HepG2 (cell line): ENCODE results near the gene OCSTAMP. TPM values are rescaled to one million over a fixed set of nuclear protein-coding genes. Genes with fewer than 3 reads are reported as not detected.

Experiments
- CAMTA2 ChIP-seq: sonication (generic); formaldehyde crosslinking; IDR thresholded peaks from 2 replicates; pipeline ENCODE4 v1.4.0; 2020; ENCODE audit warnings: mild to moderate bottlenecking, missing genetic modification reagents, borderline replicate concordance
- CCDC6 ChIP-seq: sonication (generic); formaldehyde crosslinking; IDR thresholded peaks from 2 replicates; pipeline ENCODE4 v1.8.1; 2022; ENCODE audit warnings: mild to moderate bottlenecking, missing genetic modification reagents, moderate library complexity
- CENPT ChIP-seq: sonication (generic); formaldehyde crosslinking; IDR thresholded peaks from 2 replicates; pipeline ENCODE4 v1.8.0; 2022; ENCODE audit warnings: low read depth, mild to moderate bottlenecking, moderate library complexity, missing genetic modification reagents
- FOXK1 ChIP-seq: sonication (generic); formaldehyde crosslinking; IDR thresholded peaks from 2 replicates; pipeline ENCODE4 v1.4.0; 2020; ENCODE audit warnings: low read depth, missing genetic modification reagents, borderline replicate concordance
- JUNB ChIP-seq: sonication (generic); formaldehyde crosslinking; IDR thresholded peaks from 2 replicates; pipeline ENCODE4 v1.8.0; 2022; ENCODE audit warnings: missing genetic modification reagents, mild to moderate bottlenecking, borderline replicate concordance
- MYC ChIP-seq: sonication (generic); formaldehyde crosslinking; IDR thresholded peaks from 2 replicates; pipeline ENCODE4 v1.9.0; 2021; ENCODE audit warnings: missing genetic modification reagents, borderline replicate concordance
- RELA ChIP-seq: sonication (generic); formaldehyde crosslinking; IDR thresholded peaks from 2 replicates; pipeline ENCODE4 v1.4.0; 2020; ENCODE audit warnings: missing genetic modification reagents
- SIN3B ChIP-seq: fragments of 150-350 bp; IDR thresholded peaks from 2 replicates; pipeline ENCODE4 v1.6.1; 2014; ENCODE audit warnings: low read length
- SNAI1 ChIP-seq: sonication (generic); formaldehyde crosslinking; IDR thresholded peaks from 2 replicates; pipeline ENCODE4 v1.5.0; 2020; ENCODE audit warnings: mild to moderate bottlenecking, missing genetic modification reagents, borderline replicate concordance
- SSRP1 ChIP-seq: IDR thresholded peaks from 2 replicates; pipeline ENCODE4 v1.6.1; 2016; ENCODE audit warnings: control low read depth
- STAT5B ChIP-seq: sonication (generic); formaldehyde crosslinking; IDR thresholded peaks from 2 replicates; pipeline ENCODE4 v1.4.0; 2020; ENCODE audit warnings: missing genetic modification reagents
- SYNCRIP ChIP-seq: fragments of 200-400 bp; formaldehyde crosslinking; IDR thresholded peaks from 2 replicates; pipeline ENCODE4 v1.6.1; 2018; ENCODE audit warnings: mild to moderate bottlenecking, low read depth, low read length; ENCODE audit not compliant: insufficient read depth
- ZMYM3 ChIP-seq: sonication (generic); formaldehyde crosslinking; IDR thresholded peaks from 2 replicates; pipeline ENCODE4 v1.5.1; 2020; ENCODE audit warnings: mild to moderate bottlenecking, missing genetic modification reagents
- ZNF451 ChIP-seq: sonication (generic); formaldehyde crosslinking; IDR thresholded peaks from 2 replicates; pipeline ENCODE4 v1.5.0; 2020; ENCODE audit warnings: mild to moderate bottlenecking, missing genetic modification reagents
- ZNF639 ChIP-seq: conservative IDR thresholded peaks from 2 replicates; pipeline ENCODE4 v1.6.1; 2018; ENCODE audit warnings: missing genetic modification reagents
- ZNF687 ChIP-seq: sonication (generic); formaldehyde crosslinking; IDR thresholded peaks from 2 replicates; pipeline ENCODE4 v1.5.1; 2020; ENCODE audit warnings: mild to moderate bottlenecking, missing genetic modification reagents, moderate library complexity
- polyA plus RNA-seq, 8 experiments: library from polyadenylated mRNA; depleted of rRNA in 3 of 8; stranded (reverse) in 7 of 8; unstranded in 1 of 8; fragments of >200 nt; fragmentation: Illumina TruSeq in 4 of 8; extraction: Trizol in 4 of 8; gene quantifications; 2 replicates each; pipeline versions ENCODE4 v1.2.1 to v1.2.3, GENCODE V29; 2011 to 2016; ENCODE audit warnings: low read depth in 4 of 8, missing spikeins in 1 of 8, mixed read lengths in 1 of 8; ENCODE audit not compliant: insufficient read depth in 1 of 8
- total RNA-seq, 5 experiments: library from RNA; depleted of rRNA; stranded (reverse); fragments of >200 nt; fragmentation: Illumina TruSeq; extraction: Trizol; gene quantifications; 2 replicates each; pipeline ENCODE4 v1.2.3, GENCODE V29; 2016; ENCODE audit warnings: low read depth in 1 of 5
- TF ChIP-seq, protein P1 (sequence below): sonication (generic); formaldehyde crosslinking; IDR thresholded peaks from 2 replicates; pipeline ENCODE4 v1.4.0; 2020; ENCODE audit warnings: missing genetic modification reagents
- TF ChIP-seq, protein P2 (sequence below): sonication (generic); formaldehyde crosslinking; conservative IDR thresholded peaks from 2 replicates; pipeline ENCODE4 v1.8.0; 2022; ENCODE audit warnings: low read depth, missing genetic modification reagents
- TF ChIP-seq, protein P3 (sequence below): sonication (generic); formaldehyde crosslinking; conservative IDR thresholded peaks from 2 replicates; pipeline ENCODE4 v1.5.0; 2020; ENCODE audit warnings: missing genetic modification reagents

The OCSTAMP gene
- total and polyA plus RNA-seq, 2 of the 13 experiments (the other 11 are each of a cell fraction or from before 2014, with no cell fraction given), result not detected

GRCh38 chr20:46512943-46513844 lies 37.3 kb downstream of the OCSTAMP start, which contains the start of gene ZNF334 (continued):
- no peak for TF ChIP-seq SNAI1
- peak; percentile 54; the same call in 1 of the 2 replicates for TF ChIP-seq FOXK1 (CRISPR knock-in tag)
- no peak for TF ChIP-seq STAT5B (CRISPR knock-in tag)
- TF ChIP-seq, protein P1, sequence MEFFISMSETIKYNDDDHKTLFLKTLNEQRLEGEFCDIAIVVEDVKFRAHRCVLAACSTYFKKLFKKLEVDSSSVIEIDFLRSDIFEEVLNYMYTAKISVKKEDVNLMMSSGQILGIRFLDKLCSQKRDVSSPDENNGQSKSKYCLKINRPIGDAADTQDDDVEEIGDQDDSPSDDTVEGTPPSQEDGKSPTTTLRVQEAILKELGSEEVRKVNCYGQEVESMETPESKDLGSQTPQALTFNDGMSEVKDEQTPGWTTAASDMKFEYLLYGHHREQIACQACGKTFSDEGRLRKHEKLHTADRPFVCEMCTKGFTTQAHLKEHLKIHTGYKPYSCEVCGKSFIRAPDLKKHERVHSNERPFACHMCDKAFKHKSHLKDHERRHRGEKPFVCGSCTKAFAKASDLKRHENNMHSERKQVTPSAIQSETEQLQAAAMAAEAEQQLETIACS, result no peak
- TF ChIP-seq, protein P2, sequence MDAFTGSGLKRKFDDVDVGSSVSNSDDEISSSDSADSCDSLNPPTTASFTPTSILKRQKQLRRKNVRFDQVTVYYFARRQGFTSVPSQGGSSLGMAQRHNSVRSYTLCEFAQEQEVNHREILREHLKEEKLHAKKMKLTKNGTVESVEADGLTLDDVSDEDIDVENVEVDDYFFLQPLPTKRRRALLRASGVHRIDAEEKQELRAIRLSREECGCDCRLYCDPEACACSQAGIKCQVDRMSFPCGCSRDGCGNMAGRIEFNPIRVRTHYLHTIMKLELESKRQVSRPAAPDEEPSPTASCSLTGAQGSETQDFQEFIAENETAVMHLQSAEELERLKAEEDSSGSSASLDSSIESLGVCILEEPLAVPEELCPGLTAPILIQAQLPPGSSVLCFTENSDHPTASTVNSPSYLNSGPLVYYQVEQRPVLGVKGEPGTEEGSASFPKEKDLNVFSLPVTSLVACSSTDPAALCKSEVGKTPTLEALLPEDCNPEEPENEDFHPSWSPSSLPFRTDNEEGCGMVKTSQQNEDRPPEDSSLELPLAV (CRISPR knock-in tag), result no peak
- TF ChIP-seq RELA, result no peak
- peak; percentile 58; the same call in 1 of the 2 replicates for TF ChIP-seq MYC (CRISPR knock-in tag)
- TF ChIP-seq, protein P3, sequence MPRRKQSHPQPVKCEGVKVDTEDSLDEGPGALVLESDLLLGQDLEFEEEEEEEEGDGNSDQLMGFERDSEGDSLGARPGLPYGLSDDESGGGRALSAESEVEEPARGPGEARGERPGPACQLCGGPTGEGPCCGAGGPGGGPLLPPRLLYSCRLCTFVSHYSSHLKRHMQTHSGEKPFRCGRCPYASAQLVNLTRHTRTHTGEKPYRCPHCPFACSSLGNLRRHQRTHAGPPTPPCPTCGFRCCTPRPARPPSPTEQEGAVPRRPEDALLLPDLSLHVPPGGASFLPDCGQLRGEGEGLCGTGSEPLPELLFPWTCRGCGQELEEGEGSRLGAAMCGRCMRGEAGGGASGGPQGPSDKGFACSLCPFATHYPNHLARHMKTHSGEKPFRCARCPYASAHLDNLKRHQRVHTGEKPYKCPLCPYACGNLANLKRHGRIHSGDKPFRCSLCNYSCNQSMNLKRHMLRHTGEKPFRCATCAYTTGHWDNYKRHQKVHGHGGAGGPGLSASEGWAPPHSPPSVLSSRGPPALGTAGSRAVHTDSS (CRISPR knock-in tag), result no peak
- no peak for TF ChIP-seq ZNF639 (CRISPR knock-in tag)
- TF ChIP-seq ZNF451 (CRISPR knock-in tag), result no peak
- no peak for TF ChIP-seq ZMYM3 (CRISPR knock-in tag)
- no peak for TF ChIP-seq SYNCRIP
- TF ChIP-seq SIN3B, result no peak
- TF ChIP-seq CCDC6 (CRISPR knock-in tag), result no peak
- no peak for TF ChIP-seq JUNB (CRISPR knock-in tag)
- TF ChIP-seq SSRP1, result no peak
- TF ChIP-seq CENPT (CRISPR knock-in tag), result no peak
- no peak for TF ChIP-seq CAMTA2
- peak; percentile 84 for TF ChIP-seq ZNF687 (CRISPR knock-in tag)
